Lower leg skin (tissue), 3 donors: Measurements from ENCODE around the gene HINFP.

ENCODE experiments used
- CTCF ChIP-seq, 3 donors: fragments of 450-650 bp; IDR thresholded peaks; one replicate each; pipeline ENCODE4 v1.5.1; 2016; ENCODE audit warnings: antibody characterized with exemption in 3 of 3, mild to moderate bottlenecking in 3 of 3, moderate library complexity in 2 of 3
- POLR2A ChIP-seq, 2 donors: fragments of 450-650 bp; IDR thresholded peaks; one replicate each; pipeline ENCODE4 v1.6.1; 2016 to 2017; ENCODE audit warnings: antibody characterized with exemption in 2 of 2, mild to moderate bottlenecking in 1 of 2, moderate library complexity in 1 of 2

DNA sequence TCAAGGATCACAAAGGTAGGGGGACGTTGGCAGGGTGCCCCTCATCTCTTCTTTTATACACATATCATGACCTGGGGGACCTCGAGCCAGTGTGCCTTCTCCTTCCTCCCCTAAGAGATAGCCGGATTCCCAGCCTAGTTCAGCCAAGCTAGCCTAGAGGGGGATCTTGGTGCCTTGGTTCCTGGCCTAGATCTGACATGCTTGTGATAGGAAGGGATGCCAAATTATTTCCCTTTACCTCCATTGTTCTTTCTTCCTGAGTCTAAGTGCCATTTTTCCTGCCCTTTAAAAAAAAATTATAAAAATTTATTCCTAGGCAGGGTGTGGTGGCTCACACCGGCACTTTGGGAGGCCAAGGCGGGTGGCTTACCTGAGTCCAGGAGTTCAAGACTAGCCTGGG, 7.0 kb upstream of the HINFP start:
- no peak for TF ChIP-seq CTCF (IDR thresholded peaks at IDR 0.05)
- TF ChIP-seq POLR2A (IDR thresholded peaks at IDR 0.05) = no peak
